CD4-positive, alpha-beta memory T cell (primary cell): Measurements from ENCODE around the gene HLA-G. TPM values are rescaled to one million over a fixed set of nuclear protein-coding genes. Genes with fewer than 3 reads are reported as not detected.

Experiments used
- CTCF ChIA-PET: fragments of 350-600 bp; sonication (Branson Sonifier 250); formaldehyde crosslinking; loops from one replicate; lab custom pipeline; 2021; ENCODE audit warnings: inconsistent platforms; ENCODE audit not compliant: partially characterized antibody; lab: Charles Lee
- POLR2A ChIA-PET: fragments of 350-600 bp; sonication (Branson Sonifier 250); formaldehyde crosslinking; loops from one replicate; lab custom pipeline; 2021; ENCODE audit not compliant: partially characterized antibody; lab: Charles Lee
- DNase-seq, 5 donors: peaks; one replicate each; pipeline versions ENCODE4 v3.0.0 to v3.0.0-alpha.2; 2020 to 2022; ENCODE audit warnings: mixed read lengths in 1 of 5
- H3K27ac ChIP-seq: one replicate; pipeline ENCODE4 v1.7.0; 2013; ENCODE audit warnings: low read depth, low read length
- H3K27me3 ChIP-seq: 2 replicates; pipeline ENCODE4 v1.7.0; 2013; ENCODE audit warnings: mild to moderate bottlenecking, low read length, moderate library complexity; ENCODE audit not compliant: insufficient read depth
- H3K36me3 ChIP-seq: 2 replicates; pipeline ENCODE4 v1.7.0; 2013; ENCODE audit warnings: mild to moderate bottlenecking, low read length, moderate library complexity; ENCODE audit not compliant: insufficient read depth
- H3K4me1 ChIP-seq: 2 replicates; pipeline ENCODE4 v1.7.0; 2013; ENCODE audit warnings: mild to moderate bottlenecking, low read length, moderate library complexity; ENCODE audit not compliant: insufficient read depth
- H3K4me3 ChIP-seq, 2 donors: one replicate each; pipeline ENCODE4 v1.7.0; 2013; ENCODE audit warnings: low read length in 2 of 2, mild to moderate bottlenecking in 1 of 2
- H3K9me3 ChIP-seq, 2 donors: one replicate each; pipeline ENCODE4 v1.7.0; 2013; ENCODE audit warnings: low read length in 2 of 2, control low read depth in 1 of 2; ENCODE audit not compliant: control insufficient read depth in 1 of 2
- H3K27ac Mint-ChIP-seq, 7 donors: one replicate each; pipeline ENCODE4 v1.8.0; 2020 to 2021; ENCODE audit warnings: mixed read lengths in 7 of 7, mild to moderate bottlenecking in 6 of 7, inconsistent platforms in 3 of 7, moderate library complexity in 3 of 7
- H3K27me3 Mint-ChIP-seq, 2 donors: one replicate each; pipeline ENCODE4 v1.8.0; 2020 to 2021; ENCODE audit warnings: mixed read lengths in 2 of 2
- H3K36me3 Mint-ChIP-seq, 2 donors: one replicate each; pipeline ENCODE4 v1.8.0; 2020 to 2021; ENCODE audit warnings: mixed read lengths in 2 of 2, inconsistent platforms in 1 of 2, mild to moderate bottlenecking in 1 of 2
- H3K4me1 Mint-ChIP-seq, 4 donors: one replicate each; pipeline ENCODE4 v1.8.0; 2020 to 2021; ENCODE audit warnings: mixed read lengths in 4 of 4, mild to moderate bottlenecking in 1 of 4
- H3K4me3 Mint-ChIP-seq, 8 donors: one replicate each; pipeline ENCODE4 v1.8.0; 2020 to 2021; ENCODE audit warnings: mixed read lengths in 8 of 8, mild to moderate bottlenecking in 7 of 8, moderate library complexity in 6 of 8, inconsistent platforms in 3 of 8
- H3K9me3 Mint-ChIP-seq, 8 donors: one replicate each; pipeline ENCODE4 v1.8.0; 2020 to 2021; ENCODE audit warnings: mixed read lengths in 8 of 8, mild to moderate bottlenecking in 5 of 8, inconsistent platforms in 3 of 8, moderate library complexity in 1 of 8
- intact Hi-C: fragments of 100-400 bp; cut with micrococcal nuclease; formaldehyde crosslinking; loops from one replicate; pipeline ENCODE4 v1.15.1; 2023
- polyA plus RNA-seq, 2 donors: library from polyadenylated mRNA; unstranded; fragments of 300-500 nt; fragmentation: Illumina TruSeq; gene quantifications; one replicate each; pipeline ENCODE4 v1.2.3, GENCODE V29; 2021
- total RNA-seq, 2 experiments: library from RNA; stranded (reverse); gene quantifications; one replicate each; pipeline ENCODE4 v1.2.3, GENCODE V29; 2021

HLA-G gene
- total and polyA plus RNA-seq, 4 experiments from 2014 or later, result 0.28 to 4.9 (median 1.3) TPM

- ChIA-PET POLR2A (no interaction called here), CTCF (no interaction called here)
- Mint-ChIP-seq H3K4me3 (no peak overlapping the region), H3K4me1 (peaks cover 8 to 16% (median 11%) of the 10 kb centered on the region in 4 donors), H3K27me3 (peaks cover 23 to 34% of the 10 kb centered on the region in 2 donors), H3K36me3 (peaks cover 0 to 8% of the 10 kb centered on the region in 2 donors), H3K9me3 (peaks cover 0 to 23% (median 15%) of the 10 kb centered on the region in 8 donors), H3K27ac (peak overlapping the region in 2 of 7 donors; percentile 39 to 40)
- Histone ChIP-seq H3K27me3 (peaks cover 22% of the 10 kb centered on the region), H3K4me1 (no peaks in the 10 kb centered on the region), H3K27ac (no peak overlapping the region), H3K4me3 (no peak overlapping the region), H3K36me3 (no peaks in the 10 kb centered on the region), H3K9me3 (no peaks in the 10 kb centered on the region)
- intact Hi-C loops, result loop anchor here (5.0 kb wide), 1 partner anchor 82 kb away; no protein-coding TSS in a partner anchor
- peak in 1 of 5 donors; percentile 80 for DNase-seq
These were observed 17.9 kb downstream of the HLA-G start for GRCh38 chr6:29845405-29846006.

- no peak overlapping the region for H3K4me3 ChIP-seq
- H3K9me3 Mint-ChIP-seq, result peaks cover 0 to 3% (median 1%) of the 10 kb centered on the region in 8 donors
These were observed 20.4 kb downstream of the HLA-G start for GRCh38 chr6:29847871-29848630.

GRCh38 chr6:29850011-29850553 lies 22.5 kb downstream of the HLA-G start:
- H3K36me3 Mint-ChIP-seq, result no peaks in the 10 kb centered on the region
- Histone ChIP-seq H3K4me1 (no peaks in the 10 kb centered on the region), H3K27me3 (peaks cover 18% of the 10 kb centered on the region), H3K4me3 (no peak overlapping the region), H3K9me3 (no peaks in the 10 kb centered on the region), H3K36me3 (no peaks in the 10 kb centered on the region), H3K27ac (no peak overlapping the region)
- ChIA-PET CTCF (interaction anchor here (1.0 kb wide), 1 partner anchor 164 kb away, joined by 3 read pairs; no protein-coding TSS in a partner anchor), POLR2A (no interaction called here)
- peak in 3 of 5 donors; percentile 10 to 29 (median 11) for DNase-seq
- peaks cover 26 to 50% of the 10 kb centered on the region in 2 donors for H3K27me3 Mint-ChIP-seq
- peaks cover 0 to 2% (median 0%) of the 10 kb centered on the region in 8 donors for H3K9me3 Mint-ChIP-seq
- peak overlapping the region; percentile 45 to 80 (median 60) for H3K4me3 Mint-ChIP-seq
- H3K27ac Mint-ChIP-seq, result peak overlapping the region in 2 of 7 donors; percentile 41 to 80
- H3K4me1 Mint-ChIP-seq, result peaks cover 9 to 16% (median 14%) of the 10 kb centered on the region in 4 donors
- intact Hi-C loops, result no loop called here

More at GRCh38 chr6:29847871-29848630, 20.4 kb downstream of the HLA-G start:
- Mint-ChIP-seq H3K4me3 (peak overlapping the region in 2 of 8 donors; percentile 29 to 61), H3K27me3 (peaks cover 25 to 47% of the 10 kb centered on the region in 2 donors), H3K4me1 (peaks cover 9 to 16% (median 14%) of the 10 kb centered on the region in 4 donors), H3K36me3 (no peaks in the 10 kb centered on the region), H3K27ac (no peak overlapping the region)
- Histone ChIP-seq H3K9me3 (no peaks in the 10 kb centered on the region), H3K36me3 (no peaks in the 10 kb centered on the region), H3K27me3 (peaks cover 22% of the 10 kb centered on the region), H3K27ac (no peak overlapping the region), H3K4me1 (no peaks in the 10 kb centered on the region)
- DNase-seq, result peak; percentile 73 to 83 (median 79)
- POLR2A ChIA-PET, result interaction anchor here (0.6 to 1.9 kb wide), 7 partner anchors 78 to 168 kb away, joined by 3 to 6 read pairs (median 3); partner anchors contain the start of gene HLA-A
- CTCF ChIA-PET, result interaction anchor here (0.5 to 3.4 kb wide), 18 partner anchors 13 to 285 kb away, joined by 3 to 37 read pairs (median 5); partner anchors contain the start of gene POLR1H
- intact Hi-C loops, result loop anchor here (1.0 to 5.0 kb wide), 7 partner anchors 40 to 283 kb away; partner anchors contain the start of gene POLR1H

GRCh38 chr6:29851190-29851589 lies 23.6 kb downstream of the HLA-G start:
- peaks cover 0 to 2% (median 0%) of the 10 kb centered on the region in 8 donors for H3K9me3 Mint-ChIP-seq
- H3K36me3 Mint-ChIP-seq, result no peaks in the 10 kb centered on the region
- H3K27ac ChIP-seq, result no peak overlapping the region
- peaks cover 18% of the 10 kb centered on the region for H3K27me3 ChIP-seq
- no peaks in the 10 kb centered on the region for H3K4me1 ChIP-seq
- H3K4me3 ChIP-seq, result no peak overlapping the region
- POLR2A ChIA-PET, result no interaction called here
- peaks cover 24 to 49% of the 10 kb centered on the region in 2 donors for H3K27me3 Mint-ChIP-seq
- H3K4me1 Mint-ChIP-seq, result peaks cover 9 to 16% (median 13%) of the 10 kb centered on the region in 4 donors
- peak overlapping the region in 1 of 8 donors; percentile 41 for H3K4me3 Mint-ChIP-seq
- CTCF ChIA-PET, result interaction anchor here (1.0 kb wide), 1 partner anchor 163 kb away, joined by 3 read pairs; no protein-coding TSS in a partner anchor
- no peaks in the 10 kb centered on the region for H3K36me3 ChIP-seq
- intact Hi-C loops, result no loop called here
- no peak for DNase-seq
- H3K9me3 ChIP-seq, result no peaks in the 10 kb centered on the region
- no peak overlapping the region for H3K27ac Mint-ChIP-seq

- no peaks in the 10 kb centered on the region for H3K36me3 ChIP-seq
- intact Hi-C loops, result no loop called here
- ChIA-PET CTCF (no interaction called here), POLR2A (no interaction called here)
- no peaks in the 10 kb centered on the region for H3K4me1 ChIP-seq
- no peaks in the 10 kb centered on the region for H3K9me3 ChIP-seq
- Mint-ChIP-seq H3K9me3 (peaks cover 0 to 2% (median 0%) of the 10 kb centered on the region in 8 donors), H3K36me3 (no peaks in the 10 kb centered on the region), H3K4me1 (peaks cover 5 to 16% (median 9%) of the 10 kb centered on the region in 4 donors), H3K27ac (no peak overlapping the region), H3K27me3 (peaks cover 21 to 47% of the 10 kb centered on the region in 2 donors), H3K4me3 (no peak overlapping the region)
- no peak overlapping the region for H3K27ac ChIP-seq
- no peak overlapping the region for H3K4me3 ChIP-seq
- H3K27me3 ChIP-seq, result peaks cover 15% of the 10 kb centered on the region
- no peak for DNase-seq
These were observed 25.6 kb downstream of the HLA-G start for GRCh38 chr6:29853245-29853644.

- no peak for DNase-seq
- Mint-ChIP-seq H3K4me1 (no peaks in the 10 kb centered on the region), H3K27ac (no peak overlapping the region), H3K9me3 (peaks cover 0 to 2% (median 0%) of the 10 kb centered on the region in 8 donors), H3K27me3 (peaks cover 11 to 31% of the 10 kb centered on the region in 2 donors), H3K4me3 (no peak overlapping the region), H3K36me3 (no peaks in the 10 kb centered on the region)
- Histone ChIP-seq H3K27me3 (no peaks in the 10 kb centered on the region), H3K4me3 (no peak overlapping the region), H3K9me3 (no peaks in the 10 kb centered on the region), H3K27ac (no peak overlapping the region), H3K36me3 (no peaks in the 10 kb centered on the region), H3K4me1 (no peaks in the 10 kb centered on the region)
- ChIA-PET POLR2A (no interaction called here), CTCF (no interaction called here)
- intact Hi-C loops, result no loop called here
These were observed 30.4 kb downstream of the HLA-G start for GRCh38 chr6:29858006-29858405.
